ENCODE results near the gene KCNS3. TPM values are rescaled to one million over a fixed set of nuclear protein-coding genes. Genes with fewer than 3 reads are reported as not detected.

KCNS3 gene
- total RNA-seq, 4 donors from 2014 or later: 16.2 to 34.8 (median 22.6) TPM

DNA sequence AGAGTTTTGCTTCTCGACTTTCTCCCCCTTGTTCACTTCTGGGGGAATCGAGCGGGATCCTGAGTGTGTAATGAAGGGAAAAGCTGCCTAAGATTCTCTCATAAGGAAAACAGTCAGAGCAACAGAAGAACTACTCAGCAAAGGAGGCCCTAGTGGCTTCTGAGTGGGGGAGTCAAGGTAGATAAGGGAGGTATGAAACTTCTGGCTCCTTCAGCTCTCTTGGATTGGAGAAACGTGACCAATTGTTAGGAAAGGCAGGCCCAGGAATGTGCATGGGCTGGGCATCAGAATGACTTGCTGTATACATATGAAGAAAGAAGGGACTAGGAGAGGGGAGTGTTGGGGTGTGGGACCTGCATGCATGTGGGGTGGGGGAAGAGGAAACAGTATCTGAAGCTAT lies 73.1 kb downstream of the KCNS3 start:
- no peak overlapping the region for H3K27ac ChIP-seq
- WGBS: 87% methylated on average over 4 of the region's 4 CpGs
- no peaks in the 10 kb centered on the region for H3K4me1 ChIP-seq
- no peaks in the 10 kb centered on the region for H3K27me3 ChIP-seq
- TF ChIP-seq POLR2A (IDR thresholded peaks at IDR 0.05): no peak
- TF ChIP-seq EP300 (IDR thresholded peaks at IDR 0.05): no peak
- no peak for TF ChIP-seq CTCF (IDR thresholded peaks at IDR 0.05)
- no peak for TF ChIP-seq POLR2AphosphoS5 (IDR thresholded peaks at IDR 0.05)
- no peak overlapping the region for H3K4me3 ChIP-seq
- no peak for DNase-seq (ENCODE audit: low spot score in 2 of 2)
- H3K36me3 ChIP-seq: no peaks in the 10 kb centered on the region
- no peaks in the 10 kb centered on the region for H3K9me3 ChIP-seq

GRCh38 chr2:17958466-17959092 lies 80.1 kb downstream of the KCNS3 start:
- Histone ChIP-seq H3K36me3 (no peaks in the 10 kb centered on the region), H3K27me3 (no peaks in the 10 kb centered on the region), H3K9me3 (no peaks in the 10 kb centered on the region), H3K4me3 (no peak overlapping the region), H3K27ac (no peak overlapping the region), H3K4me1 (no peaks in the 10 kb centered on the region)
- TF ChIP-seq EP300 (IDR thresholded peaks at IDR 0.05) (no peak), POLR2AphosphoS5 (IDR thresholded peaks at IDR 0.05) (no peak), POLR2A (IDR thresholded peaks at IDR 0.05) (no peak), CTCF (IDR thresholded peaks at IDR 0.05) (no peak)
- 72% methylated on average over 4 of the region's 4 CpGs for WGBS
- no peak for DNase-seq (ENCODE audit: low spot score in 2 of 2)

DNA sequence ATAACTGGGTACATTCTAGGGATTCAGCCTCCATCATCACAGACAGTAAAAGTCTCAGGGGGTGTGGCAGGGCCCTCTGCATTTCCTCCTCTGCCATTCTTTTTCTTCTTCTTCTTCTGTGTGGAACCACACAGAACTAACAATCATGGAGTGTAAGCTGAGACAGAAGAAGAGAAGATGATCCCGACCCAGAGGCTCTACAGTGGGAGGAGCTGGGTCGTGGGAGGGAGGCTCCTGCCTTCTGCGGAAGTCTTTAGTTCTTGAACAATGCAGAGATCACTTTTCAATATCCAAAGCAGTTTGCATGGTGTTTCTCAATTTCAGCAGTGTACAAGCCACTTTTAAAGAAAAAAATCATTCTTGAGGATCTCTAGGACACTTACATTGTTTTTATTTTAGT lies 80.9 kb downstream of the KCNS3 start:
- no peak overlapping the region for H3K4me3 ChIP-seq
- no peak for DNase-seq (ENCODE audit: low spot score in 2 of 2)
- WGBS: 47% methylated on average over 3 of the region's 3 CpGs
- no peaks in the 10 kb centered on the region for H3K9me3 ChIP-seq
- no peaks in the 10 kb centered on the region for H3K4me1 ChIP-seq
- H3K27ac ChIP-seq: no peak overlapping the region
- no peaks in the 10 kb centered on the region for H3K36me3 ChIP-seq
- H3K27me3 ChIP-seq: no peaks in the 10 kb centered on the region
- TF ChIP-seq EP300 (IDR thresholded peaks at IDR 0.05): no peak
- no peak for TF ChIP-seq POLR2AphosphoS5 (IDR thresholded peaks at IDR 0.05)
- no peak for TF ChIP-seq CTCF (IDR thresholded peaks at IDR 0.05)

GRCh38 chr2:17959833-17960232 lies 81.4 kb downstream of the KCNS3 start:
- TF ChIP-seq POLR2AphosphoS5 (IDR thresholded peaks at IDR 0.05) (no peak), EP300 (IDR thresholded peaks at IDR 0.05) (no peak), POLR2A (IDR thresholded peaks at IDR 0.05) (no peak), CTCF (IDR thresholded peaks at IDR 0.05) (no peak)
- no peaks in the 10 kb centered on the region for H3K4me1 ChIP-seq
- no peak overlapping the region for H3K4me3 ChIP-seq
- no peaks in the 10 kb centered on the region for H3K9me3 ChIP-seq
- no peaks in the 10 kb centered on the region for H3K36me3 ChIP-seq
- no peaks in the 10 kb centered on the region for H3K27me3 ChIP-seq
- no peak for DNase-seq (ENCODE audit: low spot score in 2 of 2)
- 83% methylated on average over 5 of the region's 5 CpGs for WGBS
- no peak overlapping the region for H3K27ac ChIP-seq

- 74% methylated on average over 6 of the region's 6 CpGs for WGBS
- no peak overlapping the region for H3K4me3 ChIP-seq
- no peaks in the 10 kb centered on the region for H3K27me3 ChIP-seq
- TF ChIP-seq CTCF (IDR thresholded peaks at IDR 0.05) (no peak), EP300 (IDR thresholded peaks at IDR 0.05) (no peak)
- H3K36me3 ChIP-seq: no peaks in the 10 kb centered on the region
- no peak for DNase-seq (ENCODE audit: low spot score in 2 of 2)
- no peaks in the 10 kb centered on the region for H3K4me1 ChIP-seq
- H3K9me3 ChIP-seq: no peaks in the 10 kb centered on the region
- H3K27ac ChIP-seq: no peak overlapping the region
Observed at GRCh38 chr2:17960925-17961324, 82.5 kb downstream of the KCNS3 start.

Data from suprapubic skin (tissue), 4 donors.